Osteoblast (primary cell): ENCODE data around the gene EPB41L5. TPM values are rescaled to one million over a fixed set of nuclear protein-coding genes. Genes with fewer than 3 reads are reported as not detected.
A peak's percentile ranks its signal among the peaks of the same experiment; 100 is the strongest.

ENCODE experiments used
- DNase-seq: peaks from one replicate; pipeline ENCODE4 v3.0.0; 2011; ENCODE audit warnings: low spot score, mixed read lengths; ENCODE audit not compliant: insufficient read length; ENCODE audit errors: missing footprints
- H2AFZ ChIP-seq: 2 replicates; pipeline ENCODE4 v1.6.0; 2011; ENCODE audit warnings: mild to moderate bottlenecking, low read length
- H3K27ac ChIP-seq: 2 replicates; pipeline ENCODE4 v1.5.1; 2011; ENCODE audit warnings: mild to moderate bottlenecking, low read depth, low read length, moderate library complexity
- H3K27me3 ChIP-seq: 2 replicates; pipeline ENCODE4 v1.6.0; 2012; ENCODE audit warnings: mild to moderate bottlenecking, control low read depth, inconsistent platforms, low read length, moderate library complexity; ENCODE audit not compliant: insufficient read depth
- H3K36me3 ChIP-seq: 2 replicates; pipeline ENCODE4 v1.5.1; 2011; ENCODE audit warnings: mild to moderate bottlenecking, low read length, control low read depth, moderate library complexity; ENCODE audit not compliant: insufficient read depth
- H3K4me1 ChIP-seq: 2 replicates; pipeline ENCODE4 v1.5.1; 2011; ENCODE audit warnings: mild to moderate bottlenecking, low read length, control low read depth, moderate library complexity; ENCODE audit not compliant: insufficient read depth
- H3K4me2 ChIP-seq: 2 replicates; pipeline ENCODE4 v1.6.0; 2011; ENCODE audit warnings: mild to moderate bottlenecking, low read length; ENCODE audit not compliant: insufficient read depth
- H3K4me3 ChIP-seq: fragments of 200-600 bp; sonication (generic); 3 replicates; pipeline ENCODE4 v1.5.1; 2012; ENCODE audit warnings: mild to moderate bottlenecking, low read length, inconsistent platforms; ENCODE audit not compliant: insufficient read depth
- H3K79me2 ChIP-seq: 2 replicates; pipeline ENCODE4 v1.6.0; 2012; ENCODE audit warnings: mild to moderate bottlenecking, low read length, control low read depth, inconsistent platforms; ENCODE audit not compliant: insufficient read depth
- H3K9me3 ChIP-seq: 2 replicates; pipeline ENCODE4 v1.5.1; 2011; ENCODE audit warnings: low read depth, low read length, control low read depth
- H4K20me1 ChIP-seq: 2 replicates; pipeline ENCODE4 v1.6.0; 2012; ENCODE audit warnings: mild to moderate bottlenecking, low read length, control low read depth; ENCODE audit not compliant: insufficient read depth
- CTCF ChIP-seq: IDR thresholded peaks from 2 replicates; pipeline ENCODE4 v1.5.1; 2011; ENCODE audit warnings: mild to moderate bottlenecking, low read depth, low read length, moderate library complexity; ENCODE audit errors: extremely low read depth
- total RNA-seq: library from RNA; depleted of rRNA; stranded (reverse); fragments of >200 nt; gene quantifications from 2 replicates; pipeline ENCODE4 v1.2.3, GENCODE V29; 2012

Gene EPB41L5
- total RNA-seq, 1 donor: 9.4 TPM

DNA sequence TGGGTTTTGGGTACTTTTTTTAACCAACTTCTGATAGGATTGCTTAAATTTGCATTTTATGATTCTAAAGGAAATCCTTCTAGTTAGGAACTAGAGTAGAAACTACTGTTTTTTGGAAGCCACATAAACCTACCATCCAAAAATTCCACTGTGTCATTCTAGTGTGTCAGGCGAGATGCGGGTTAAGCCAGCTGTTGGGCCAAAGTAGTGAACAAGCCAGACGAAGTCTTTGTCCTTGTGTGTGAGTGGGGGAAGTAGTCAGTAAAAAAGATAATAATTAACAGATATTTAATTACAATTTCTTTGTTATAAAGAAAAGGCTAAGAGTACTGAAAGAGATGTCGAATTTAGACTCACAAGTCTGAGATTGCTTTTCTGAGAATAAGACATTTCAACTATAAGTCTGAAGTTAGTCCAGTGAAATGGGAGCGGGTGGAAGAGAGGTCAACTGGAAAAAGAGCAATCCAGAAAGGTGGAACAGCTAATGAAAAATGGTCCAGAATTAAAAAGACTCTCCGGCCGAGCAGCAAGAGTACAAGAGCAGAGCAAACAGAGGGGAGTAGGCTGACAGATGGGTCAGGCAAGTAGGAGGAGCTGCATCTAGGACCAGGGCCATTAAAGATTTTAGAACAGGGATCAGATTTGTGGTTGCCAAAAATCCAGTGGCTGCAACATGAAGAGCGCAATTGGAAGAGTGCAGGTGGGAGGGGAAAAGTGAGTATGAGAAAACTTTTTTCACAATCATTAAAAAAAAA is 1.5 kb downstream of the EPB41L5 start:
- TF ChIP-seq CTCF: no peak
- Histone ChIP-seq H3K4me1 (peaks cover 10% of the 10 kb centered on the region), H3K4me3 (no peak overlapping the region), H3K4me2 (peak overlapping the region; percentile 83), H4K20me1 (no peaks in the 10 kb centered on the region), H2AFZ (no peak overlapping the region), H3K27ac (no peak overlapping the region), H3K36me3 (no peaks in the 10 kb centered on the region), H3K27me3 (no peaks in the 10 kb centered on the region), H3K79me2 (no peaks in the 10 kb centered on the region), H3K9me3 (no peaks in the 10 kb centered on the region)
- DNase-seq: peak; percentile 43

DNA sequence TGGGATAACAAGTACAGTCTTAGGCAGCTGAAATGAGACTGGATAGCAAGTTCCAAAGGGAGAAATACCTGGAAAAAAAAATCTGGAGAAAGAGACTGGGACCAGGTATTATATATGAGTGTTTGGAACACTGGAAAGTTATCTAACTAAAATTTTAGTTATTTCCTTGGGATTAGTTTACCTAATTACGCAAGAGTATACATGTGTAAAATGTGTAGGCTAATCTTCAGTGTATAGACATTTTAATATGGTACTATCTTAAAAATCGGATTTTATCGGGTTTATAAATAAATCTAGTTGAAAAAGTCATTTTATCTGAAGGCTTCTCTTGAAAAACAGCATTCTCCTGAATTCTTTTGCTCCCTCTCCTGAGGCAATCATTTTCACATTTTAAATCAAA is 3.9 kb downstream of the EPB41L5 start:
- H2AFZ ChIP-seq: no peak overlapping the region

DNA sequence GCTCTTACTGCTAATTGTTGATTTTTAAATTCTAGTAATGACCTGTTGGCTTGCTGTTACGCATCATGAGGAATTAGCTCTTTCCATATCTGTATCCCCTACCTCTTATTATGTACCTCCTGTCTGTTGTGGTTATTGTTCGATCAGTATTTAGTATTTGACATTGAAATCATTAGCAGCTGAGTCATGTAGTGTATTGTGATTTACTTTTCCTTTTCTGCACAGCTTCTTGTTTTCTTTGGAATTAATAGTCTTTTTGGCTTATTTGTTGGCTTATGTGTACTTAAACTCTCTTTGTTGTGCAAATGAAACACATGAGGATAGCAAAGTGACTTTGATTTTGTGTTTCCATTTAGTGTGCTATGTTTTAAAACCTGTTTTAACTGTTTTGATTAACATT is 4.3 kb downstream of the EPB41L5 start:
- Histone ChIP-seq H3K4me2 (no peak overlapping the region), H3K27ac (no peak overlapping the region), H2AFZ (no peak overlapping the region), H3K36me3 (no peaks in the 10 kb centered on the region), H4K20me1 (no peaks in the 10 kb centered on the region), H3K9me3 (no peaks in the 10 kb centered on the region), H3K4me3 (no peak overlapping the region), H3K79me2 (no peaks in the 10 kb centered on the region), H3K4me1 (peaks cover 7% of the 10 kb centered on the region), H3K27me3 (no peaks in the 10 kb centered on the region)
- DNase-seq: peak; percentile 53
- TF ChIP-seq CTCF: no peak

More for the DNA sequence above, 3.9 kb downstream of the EPB41L5 start:
- Histone ChIP-seq H4K20me1 (no peaks in the 10 kb centered on the region), H3K4me1 (peaks cover 10% of the 10 kb centered on the region), H3K79me2 (no peaks in the 10 kb centered on the region), H3K4me2 (no peak overlapping the region), H3K27me3 (no peaks in the 10 kb centered on the region), H3K4me3 (no peak overlapping the region), H3K36me3 (no peaks in the 10 kb centered on the region), H3K27ac (no peak overlapping the region), H3K9me3 (no peaks in the 10 kb centered on the region)
- DNase-seq: no peak
- no peak for TF ChIP-seq CTCF

DNA sequence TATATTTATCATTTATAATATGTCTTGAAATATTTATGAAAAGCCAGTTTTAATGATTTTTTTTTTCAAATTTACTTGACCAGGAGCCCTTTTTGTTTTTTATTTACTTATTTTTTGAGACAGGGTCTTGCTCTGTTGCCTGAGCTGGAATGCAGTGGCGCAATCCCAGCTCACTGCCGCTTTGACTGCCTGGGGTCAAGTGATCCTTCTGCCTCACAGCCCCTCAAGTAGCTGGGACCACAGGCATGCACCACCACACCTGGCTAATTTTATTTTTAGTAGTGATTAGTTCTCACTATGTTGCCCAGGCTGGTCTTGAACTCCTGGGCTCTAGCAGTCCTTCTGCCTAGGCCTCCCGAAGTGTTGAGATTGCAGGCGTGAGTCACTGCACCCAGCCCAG is 5.7 kb downstream of the EPB41L5 start:
- TF ChIP-seq CTCF: no peak
- Histone ChIP-seq H3K79me2 (no peaks in the 10 kb centered on the region), H3K27ac (no peak overlapping the region), H3K36me3 (no peaks in the 10 kb centered on the region), H3K4me1 (peaks cover 4% of the 10 kb centered on the region), H3K27me3 (no peaks in the 10 kb centered on the region), H2AFZ (no peak overlapping the region), H3K9me3 (no peaks in the 10 kb centered on the region), H3K4me2 (no peak overlapping the region), H3K4me3 (no peak overlapping the region), H4K20me1 (no peaks in the 10 kb centered on the region)
- no peak for DNase-seq
